Skeletal muscle satellite cell (primary cell): ENCODE data around the gene DCBLD1.
A peak's percentile ranks its signal among the peaks of the same experiment; 100 is the strongest.
"Not testable (repeated sequence)": the region's sequence is repeated elsewhere in the genome, so short reads cannot be mapped to it uniquely, and the experiment has no call there.

Source experiments
- H3K27me3 ChIP-seq: 2 replicates; pipeline ENCODE4 v1.7.0; 2013; ENCODE audit warnings: low read length; ENCODE audit not compliant: control insufficient read depth, insufficient read depth
- H3K36me3 ChIP-seq: 2 replicates; pipeline ENCODE4 v1.7.0; 2013; ENCODE audit warnings: mild to moderate bottlenecking, control low read depth, low read length; ENCODE audit not compliant: insufficient read depth
- H3K4me1 ChIP-seq: 2 replicates; pipeline ENCODE4 v1.7.0; 2013; ENCODE audit warnings: low read length; ENCODE audit not compliant: control insufficient read depth, insufficient read depth
- H3K4me2 ChIP-seq: 2 replicates; pipeline ENCODE4 v1.7.0; 2013; ENCODE audit warnings: mild to moderate bottlenecking, low read length
- H3K4me3 ChIP-seq: 2 replicates; pipeline ENCODE4 v1.7.0; 2013; ENCODE audit warnings: low read length
- H3K9ac ChIP-seq: 2 replicates; pipeline ENCODE4 v1.7.0; 2013; ENCODE audit warnings: mild to moderate bottlenecking, low read depth, low read length, moderate library complexity
- H3K9me3 ChIP-seq: replicated peaks from 2 replicates; pipeline ENCODE4 v1.7.0; 2013; ENCODE audit warnings: mild to moderate bottlenecking, control low read depth, low read length

DCBLD1 gene

GRCh38 chr6:117515326-117515725 is 32.9 kb downstream of the DCBLD1 start:
- H3K4me3 ChIP-seq = no peak overlapping the region
- H3K4me2 ChIP-seq = no peak overlapping the region
- peaks cover 22% of the 10 kb centered on the region for H3K4me1 ChIP-seq
- H3K36me3 ChIP-seq = peaks cover 30% of the 10 kb centered on the region
- H3K9me3 ChIP-seq = no peaks in the 10 kb centered on the region
- no peaks in the 10 kb centered on the region for H3K27me3 ChIP-seq
- H3K9ac ChIP-seq = no peak overlapping the region

- not testable (repeated sequence) for H3K9ac ChIP-seq, H3K27me3 ChIP-seq, H3K9me3 ChIP-seq, H3K4me3 ChIP-seq, H3K4me2 ChIP-seq
- H3K36me3 ChIP-seq = peaks cover 36% of the 10 kb centered on the region
- peaks cover 13% of the 10 kb centered on the region for H3K4me1 ChIP-seq
These were observed 35.5 kb downstream of the DCBLD1 start for GRCh38 chr6:117517995-117518394.

GRCh38 chr6:117518870-117519269 is 36.4 kb downstream of the DCBLD1 start:
- Histone ChIP-seq H3K9me3 (no peaks in the 10 kb centered on the region), H3K9ac (no peak overlapping the region), H3K4me2 (no peak overlapping the region), H3K4me1 (peaks cover 9% of the 10 kb centered on the region), H3K36me3 (peaks cover 38% of the 10 kb centered on the region), H3K4me3 (no peak overlapping the region), H3K27me3 (no peaks in the 10 kb centered on the region)

- peaks cover 43% of the 10 kb centered on the region for H3K36me3 ChIP-seq
These were observed 38.3 kb downstream of the DCBLD1 start for GRCh38 chr6:117520603-117521395.

GRCh38 chr6:117521791-117522502 is 39.5 kb downstream of the DCBLD1 start:
- peaks cover 9% of the 10 kb centered on the region for H3K4me1 ChIP-seq
- peaks cover 52% of the 10 kb centered on the region for H3K36me3 ChIP-seq
- H3K4me3 ChIP-seq = no peak overlapping the region

More at GRCh38 chr6:117520603-117521395, 38.3 kb downstream of the DCBLD1 start:
- H3K9ac ChIP-seq = no peak overlapping the region
- H3K4me3 ChIP-seq = no peak overlapping the region
- no peaks in the 10 kb centered on the region for H3K27me3 ChIP-seq
- no peak overlapping the region for H3K4me2 ChIP-seq
- no peaks in the 10 kb centered on the region for H3K9me3 ChIP-seq
- peaks cover 9% of the 10 kb centered on the region for H3K4me1 ChIP-seq

GRCh38 chr6:117525607-117526006 is 43.1 kb downstream of the DCBLD1 start:
- Histone ChIP-seq H3K9me3 (no peaks in the 10 kb centered on the region), H3K9ac (no peak overlapping the region), H3K4me1 (peaks cover 15% of the 10 kb centered on the region), H3K27me3 (no peaks in the 10 kb centered on the region), H3K4me3 (no peak overlapping the region), H3K4me2 (no peak overlapping the region), H3K36me3 (peaks cover 51% of the 10 kb centered on the region)

More at GRCh38 chr6:117521791-117522502, 39.5 kb downstream of the DCBLD1 start:
- Histone ChIP-seq H3K9ac (no peak overlapping the region), H3K27me3 (no peaks in the 10 kb centered on the region), H3K9me3 (no peaks in the 10 kb centered on the region), H3K4me2 (no peak overlapping the region)

GRCh38 chr6:117530467-117531242 is 48.2 kb downstream of the DCBLD1 start:
- H3K27me3 ChIP-seq = no peaks in the 10 kb centered on the region

GRCh38 chr6:117531346-117531745 is 48.9 kb downstream of the DCBLD1 start:
- Histone ChIP-seq H3K36me3 (peaks cover 54% of the 10 kb centered on the region), H3K9ac (no peak overlapping the region), H3K4me1 (peaks cover 13% of the 10 kb centered on the region), H3K4me2 (peak overlapping the region; percentile 25), H3K9me3 (no peaks in the 10 kb centered on the region), H3K27me3 (no peaks in the 10 kb centered on the region), H3K4me3 (no peak overlapping the region)

More at GRCh38 chr6:117530467-117531242, 48.2 kb downstream of the DCBLD1 start:
- no peak overlapping the region for H3K4me3 ChIP-seq
- no peak overlapping the region for H3K9ac ChIP-seq
- peak overlapping the region; percentile 25 for H3K4me2 ChIP-seq
- H3K36me3 ChIP-seq = peaks cover 54% of the 10 kb centered on the region
- H3K4me1 ChIP-seq = peaks cover 13% of the 10 kb centered on the region
- no peaks in the 10 kb centered on the region for H3K9me3 ChIP-seq

- Histone ChIP-seq H3K27me3 (no peaks in the 10 kb centered on the region), H3K4me1 (peaks cover 13% of the 10 kb centered on the region), H3K9me3 (no peaks in the 10 kb centered on the region), H3K4me3 (no peak overlapping the region), H3K4me2 (no peak overlapping the region), H3K36me3 (peaks cover 54% of the 10 kb centered on the region), H3K9ac (no peak overlapping the region)
These were observed 49.6 kb downstream of the DCBLD1 start for GRCh38 chr6:117531809-117532725.

- Histone ChIP-seq H3K27me3 (no peaks in the 10 kb centered on the region), H3K36me3 (peaks cover 65% of the 10 kb centered on the region), H3K9ac (no peak overlapping the region), H3K9me3 (no peaks in the 10 kb centered on the region), H3K4me3 (no peak overlapping the region), H3K4me1 (peaks cover 13% of the 10 kb centered on the region), H3K4me2 (no peak overlapping the region)
These were observed 51.3 kb downstream of the DCBLD1 start for GRCh38 chr6:117533775-117534174.
